HEK293 (cell line): ENCODE data around the gene GABBR2.

Experiments used
- CTCF ChIA-PET: fragments of 350-600 bp; formaldehyde crosslinking; extraction: SDS; loops from one replicate; lab custom pipeline; 2021; ENCODE audit warnings: antibody characterized with exemption; lab: Yijun Ruan, JAX
- POLR2A ChIA-PET: fragments of 300-600 bp; formaldehyde crosslinking; extraction: SDS; loops from one replicate; lab custom pipeline; 2020; ENCODE audit warnings: antibody characterized with exemption, inconsistent platforms; lab: Yijun Ruan, JAX
- H3K27ac ChIP-seq: fragments of 200-500 bp; sonication (Bioruptor generic); 2 replicates; pipeline ENCODE4 v1.5.1; 2014; ENCODE audit warnings: low read depth, low read length, control low read depth, inconsistent platforms; ENCODE audit errors: extremely low read depth
- H3K36me3 ChIP-seq, 2 experiments: fragments of 200-500 bp in 1 of 2; sonication (Bioruptor generic) in 1 of 2; 1 replicate in 1 of 2; 2 replicates in 1 of 2; pipeline ENCODE4 v1.5.1; 2014 to 2017; ENCODE audit warnings: inconsistent platforms in 2 of 2, low read length in 2 of 2; ENCODE audit not compliant: control insufficient read depth in 2 of 2, insufficient read depth in 1 of 2
- H3K4me1 ChIP-seq: fragments of 200-500 bp; sonication (Bioruptor generic); 2 replicates; pipeline ENCODE4 v1.5.1; 2014; ENCODE audit warnings: mild to moderate bottlenecking, low read length, inconsistent platforms; ENCODE audit not compliant: control insufficient read depth, insufficient read depth
- H3K4me3 ChIP-seq: 2 replicates; pipeline ENCODE4 v1.5.1; 2011; ENCODE audit warnings: low read depth, mild to moderate bottlenecking, control low read depth, low read length, moderate library complexity
- H3K9me3 ChIP-seq: fragments of 200-500 bp; sonication (Bioruptor generic); 2 replicates; pipeline ENCODE4 v1.5.1; 2014; ENCODE audit warnings: low read depth, low read length, inconsistent platforms; ENCODE audit not compliant: control insufficient read depth, insufficient read depth
- GLI4 ChIP-seq: fragments of 450-650 bp; formaldehyde crosslinking; IDR thresholded peaks from 2 replicates; pipeline ENCODE4 v1.5.1; 2016; ENCODE audit warnings: missing biosample characterization, missing genetic modification characterization
- KLF7 ChIP-seq: fragments of 450-650 bp; formaldehyde crosslinking; IDR thresholded peaks from 2 replicates; pipeline ENCODE4 v1.5.1; 2016; ENCODE audit warnings: missing biosample characterization, missing genetic modification characterization, borderline replicate concordance
- MEIS1 ChIP-seq: sonication (generic); formaldehyde crosslinking; IDR thresholded peaks from 2 replicates; pipeline ENCODE4 v1.8.1; 2022; ENCODE audit warnings: missing genetic modification reagents, mild to moderate bottlenecking, borderline replicate concordance
- RBAK ChIP-seq: fragments of 450-650 bp; formaldehyde crosslinking; IDR thresholded peaks from 2 replicates; pipeline ENCODE4 v1.5.1; 2016; ENCODE audit warnings: missing biosample characterization, missing genetic modification characterization
- ZBTB44 ChIP-seq: fragments of 450-650 bp; IDR thresholded peaks from 2 replicates; pipeline ENCODE4 v1.5.1; 2018; ENCODE audit warnings: missing biosample characterization, mild to moderate bottlenecking, missing genetic modification characterization
- ZBTB48 ChIP-seq: fragments of 450-650 bp; formaldehyde crosslinking; IDR thresholded peaks from 2 replicates; pipeline ENCODE4 v1.5.1; 2016; ENCODE audit warnings: missing biosample characterization, missing genetic modification characterization
- ZFP41 ChIP-seq: fragments of 450-650 bp; formaldehyde crosslinking; IDR thresholded peaks from 2 replicates; pipeline ENCODE4 v1.5.1; 2016; ENCODE audit warnings: missing biosample characterization, missing genetic modification characterization, borderline replicate concordance
- ZNF132 ChIP-seq: fragments of 450-650 bp; formaldehyde crosslinking; IDR thresholded peaks from 2 replicates; pipeline ENCODE4 v1.5.1; 2017; ENCODE audit warnings: missing biosample characterization, missing genetic modification characterization, borderline replicate concordance
- ZNF138 ChIP-seq: fragments of 450-650 bp; formaldehyde crosslinking; IDR thresholded peaks from 2 replicates; pipeline ENCODE4 v1.5.1; 2016; ENCODE audit warnings: missing biosample characterization, missing genetic modification characterization, borderline replicate concordance
- ZNF214 ChIP-seq: fragments of 450-650 bp; formaldehyde crosslinking; IDR thresholded peaks from 2 replicates; pipeline ENCODE4 v1.5.1; 2017; ENCODE audit warnings: missing biosample characterization, mild to moderate bottlenecking, missing genetic modification characterization, borderline replicate concordance
- ZNF223 ChIP-seq: fragments of 450-650 bp; formaldehyde crosslinking; IDR thresholded peaks from 2 replicates; pipeline ENCODE4 v1.5.1; 2016; ENCODE audit warnings: missing biosample characterization, missing genetic modification characterization
- ZNF239 ChIP-seq: fragments of 450-650 bp; formaldehyde crosslinking; IDR thresholded peaks from 2 replicates; pipeline ENCODE4 v1.5.1; 2016; ENCODE audit warnings: missing biosample characterization, missing genetic modification characterization
- ZNF266 ChIP-seq: fragments of 450-650 bp; formaldehyde crosslinking; IDR thresholded peaks from 2 replicates; pipeline ENCODE4 v1.5.1; 2016; ENCODE audit warnings: missing biosample characterization, missing genetic modification characterization, low read depth
- ZNF292 ChIP-seq: fragments of 450-650 bp; formaldehyde crosslinking; IDR thresholded peaks from 2 replicates; pipeline ENCODE4 v1.5.1; 2016; ENCODE audit warnings: low read depth, missing biosample characterization, missing genetic modification characterization, borderline replicate concordance
- ZNF335 ChIP-seq: fragments of 450-650 bp; formaldehyde crosslinking; conservative IDR thresholded peaks from 2 replicates; pipeline ENCODE4 v1.5.1; 2016; ENCODE audit warnings: missing biosample characterization, missing genetic modification characterization
- ZNF449 ChIP-seq: fragments of 450-650 bp; formaldehyde crosslinking; IDR thresholded peaks from 2 replicates; pipeline ENCODE4 v1.5.1; 2017; ENCODE audit warnings: missing biosample characterization, mild to moderate bottlenecking, missing genetic modification characterization, moderate library complexity
- ZNF514 ChIP-seq: fragments of 450-650 bp; formaldehyde crosslinking; IDR thresholded peaks from 2 replicates; pipeline ENCODE4 v1.5.1; 2016; ENCODE audit warnings: missing biosample characterization, missing genetic modification characterization
- ZNF529 ChIP-seq: fragments of 450-650 bp; formaldehyde crosslinking; IDR thresholded peaks from 2 replicates; pipeline ENCODE4 v1.5.1; 2017; ENCODE audit warnings: missing genetic modification characterization, missing biosample characterization; ENCODE audit not compliant: insufficient replicate concordance
- ZNF558 ChIP-seq: fragments of 450-650 bp; formaldehyde crosslinking; IDR thresholded peaks from 2 replicates; pipeline ENCODE4 v1.5.1; 2016; ENCODE audit warnings: missing biosample characterization, missing genetic modification characterization
- ZNF610 ChIP-seq: fragments of 450-650 bp; formaldehyde crosslinking; IDR thresholded peaks from 2 replicates; pipeline ENCODE4 v1.5.1; 2016; ENCODE audit warnings: missing biosample characterization, missing genetic modification characterization, borderline replicate concordance
- ZNF670 ChIP-seq: fragments of 450-650 bp; formaldehyde crosslinking; IDR thresholded peaks from 2 replicates; pipeline ENCODE4 v1.5.1; 2016; ENCODE audit warnings: missing biosample characterization, missing genetic modification characterization, low read depth
- ZNF837 ChIP-seq: fragments of 450-650 bp; formaldehyde crosslinking; IDR thresholded peaks from 2 replicates; pipeline ENCODE4 v1.5.1; 2016; ENCODE audit warnings: missing biosample characterization, missing genetic modification characterization
- TF ChIP-seq, protein P1 (sequence below): fragments of 450-650 bp; formaldehyde crosslinking; IDR thresholded peaks from 2 replicates; pipeline ENCODE4 v1.5.1; 2016; ENCODE audit warnings: missing biosample characterization, missing genetic modification characterization
- TF ChIP-seq, protein P2 (sequence below): fragments of 450-650 bp; formaldehyde crosslinking; IDR thresholded peaks from 2 replicates; pipeline ENCODE4 v1.5.1; 2016; ENCODE audit warnings: missing biosample characterization, missing genetic modification characterization, borderline replicate concordance
- TF ChIP-seq, protein P3 (sequence below): fragments of 450-650 bp; formaldehyde crosslinking; IDR thresholded peaks from 2 replicates; pipeline ENCODE4 v1.5.1; 2017; ENCODE audit warnings: missing biosample characterization, missing genetic modification characterization

Gene GABBR2

GRCh38 chr9:98396656-98397055 is 312.1 kb downstream of the GABBR2 start:
- Histone ChIP-seq H3K9me3 (no peaks in the 10 kb centered on the region), H3K27ac (no peak overlapping the region), H3K4me1 (no peaks in the 10 kb centered on the region), H3K36me3 (no peaks in the 10 kb centered on the region), H3K4me3 (no peak overlapping the region)
- CTCF ChIA-PET, result no interaction called here
- POLR2A ChIA-PET, result no interaction called here
- TF ChIP-seq ZNF514 (tag by site-specific recombination) (no peak), ZNF610 (no peak), ZNF335 (tag by site-specific recombination) (no peak), ZNF214 (tag by site-specific recombination) (no peak), ZBTB44 (no peak), RBAK (tag by site-specific recombination) (no peak), ZNF223 (no peak), KLF7 (no peak), ZNF529 (tag by site-specific recombination) (no peak), ZNF292 (tag by site-specific recombination) (no peak), GLI4 (no peak), MEIS1 (CRISPR knock-in tag) (no peak), ZNF558 (tag by site-specific recombination) (no peak), ZNF837 (tag by site-specific recombination) (no peak), ZBTB48 (tag by site-specific recombination) (no peak)
- TF ChIP-seq, protein P1, sequence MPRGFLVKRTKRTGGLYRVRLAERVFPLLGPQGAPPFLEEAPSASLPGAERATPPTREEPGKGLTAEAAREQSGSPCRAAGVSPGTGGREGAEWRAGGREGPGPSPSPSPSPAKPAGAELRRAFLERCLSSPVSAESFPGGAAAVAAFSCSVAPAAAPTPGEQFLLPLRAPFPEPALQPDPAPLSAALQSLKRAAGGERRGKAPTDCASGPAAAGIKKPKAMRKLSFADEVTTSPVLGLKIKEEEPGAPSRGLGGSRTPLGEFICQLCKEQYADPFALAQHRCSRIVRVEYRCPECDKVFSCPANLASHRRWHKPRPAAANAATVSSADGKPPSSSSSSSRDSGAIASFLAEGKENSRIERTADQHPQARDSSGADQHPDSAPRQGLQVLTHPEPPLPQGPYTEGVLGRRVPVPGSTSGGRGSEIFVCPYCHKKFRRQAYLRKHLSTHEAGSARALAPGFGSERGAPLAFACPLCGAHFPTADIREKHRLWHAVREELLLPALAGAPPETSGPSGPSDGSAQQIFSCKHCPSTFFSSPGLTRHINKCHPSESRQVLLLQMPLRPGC (tag by site-specific recombination), result no peak
- TF ChIP-seq, protein P2, sequence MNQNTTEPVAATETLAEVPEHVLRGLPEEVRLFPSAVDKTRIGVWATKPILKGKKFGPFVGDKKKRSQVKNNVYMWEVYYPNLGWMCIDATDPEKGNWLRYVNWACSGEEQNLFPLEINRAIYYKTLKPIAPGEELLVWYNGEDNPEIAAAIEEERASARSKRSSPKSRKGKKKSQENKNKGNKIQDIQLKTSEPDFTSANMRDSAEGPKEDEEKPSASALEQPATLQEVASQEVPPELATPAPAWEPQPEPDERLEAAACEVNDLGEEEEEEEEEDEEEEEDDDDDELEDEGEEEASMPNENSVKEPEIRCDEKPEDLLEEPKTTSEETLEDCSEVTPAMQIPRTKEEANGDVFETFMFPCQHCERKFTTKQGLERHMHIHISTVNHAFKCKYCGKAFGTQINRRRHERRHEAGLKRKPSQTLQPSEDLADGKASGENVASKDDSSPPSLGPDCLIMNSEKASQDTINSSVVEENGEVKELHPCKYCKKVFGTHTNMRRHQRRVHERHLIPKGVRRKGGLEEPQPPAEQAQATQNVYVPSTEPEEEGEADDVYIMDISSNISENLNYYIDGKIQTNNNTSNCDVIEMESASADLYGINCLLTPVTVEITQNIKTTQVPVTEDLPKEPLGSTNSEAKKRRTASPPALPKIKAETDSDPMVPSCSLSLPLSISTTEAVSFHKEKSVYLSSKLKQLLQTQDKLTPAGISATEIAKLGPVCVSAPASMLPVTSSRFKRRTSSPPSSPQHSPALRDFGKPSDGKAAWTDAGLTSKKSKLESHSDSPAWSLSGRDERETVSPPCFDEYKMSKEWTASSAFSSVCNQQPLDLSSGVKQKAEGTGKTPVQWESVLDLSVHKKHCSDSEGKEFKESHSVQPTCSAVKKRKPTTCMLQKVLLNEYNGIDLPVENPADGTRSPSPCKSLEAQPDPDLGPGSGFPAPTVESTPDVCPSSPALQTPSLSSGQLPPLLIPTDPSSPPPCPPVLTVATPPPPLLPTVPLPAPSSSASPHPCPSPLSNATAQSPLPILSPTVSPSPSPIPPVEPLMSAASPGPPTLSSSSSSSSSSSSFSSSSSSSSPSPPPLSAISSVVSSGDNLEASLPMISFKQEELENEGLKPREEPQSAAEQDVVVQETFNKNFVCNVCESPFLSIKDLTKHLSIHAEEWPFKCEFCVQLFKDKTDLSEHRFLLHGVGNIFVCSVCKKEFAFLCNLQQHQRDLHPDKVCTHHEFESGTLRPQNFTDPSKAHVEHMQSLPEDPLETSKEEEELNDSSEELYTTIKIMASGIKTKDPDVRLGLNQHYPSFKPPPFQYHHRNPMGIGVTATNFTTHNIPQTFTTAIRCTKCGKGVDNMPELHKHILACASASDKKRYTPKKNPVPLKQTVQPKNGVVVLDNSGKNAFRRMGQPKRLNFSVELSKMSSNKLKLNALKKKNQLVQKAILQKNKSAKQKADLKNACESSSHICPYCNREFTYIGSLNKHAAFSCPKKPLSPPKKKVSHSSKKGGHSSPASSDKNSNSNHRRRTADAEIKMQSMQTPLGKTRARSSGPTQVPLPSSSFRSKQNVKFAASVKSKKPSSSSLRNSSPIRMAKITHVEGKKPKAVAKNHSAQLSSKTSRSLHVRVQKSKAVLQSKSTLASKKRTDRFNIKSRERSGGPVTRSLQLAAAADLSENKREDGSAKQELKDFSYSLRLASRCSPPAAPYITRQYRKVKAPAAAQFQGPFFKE (tag by site-specific recombination), result no peak

GRCh38 chr9:98396236-98396635 is 312.5 kb downstream of the GABBR2 start:
- Histone ChIP-seq H3K27ac (no peak overlapping the region), H3K4me3 (no peak overlapping the region), H3K36me3 (no peaks in the 10 kb centered on the region), H3K9me3 (no peaks in the 10 kb centered on the region), H3K4me1 (no peaks in the 10 kb centered on the region)
- CTCF ChIA-PET, result no interaction called here
- POLR2A ChIA-PET, result no interaction called here
- TF ChIP-seq ZNF529 (tag by site-specific recombination) (no peak), ZNF239 (tag by site-specific recombination) (no peak), ZFP41 (no peak), ZNF449 (tag by site-specific recombination) (no peak), ZNF266 (tag by site-specific recombination) (no peak), ZNF132 (tag by site-specific recombination) (no peak), ZNF670 (tag by site-specific recombination) (no peak), ZNF610 (no peak), ZBTB48 (tag by site-specific recombination) (no peak), ZNF138 (tag by site-specific recombination) (no peak)
- TF ChIP-seq, protein P3, sequence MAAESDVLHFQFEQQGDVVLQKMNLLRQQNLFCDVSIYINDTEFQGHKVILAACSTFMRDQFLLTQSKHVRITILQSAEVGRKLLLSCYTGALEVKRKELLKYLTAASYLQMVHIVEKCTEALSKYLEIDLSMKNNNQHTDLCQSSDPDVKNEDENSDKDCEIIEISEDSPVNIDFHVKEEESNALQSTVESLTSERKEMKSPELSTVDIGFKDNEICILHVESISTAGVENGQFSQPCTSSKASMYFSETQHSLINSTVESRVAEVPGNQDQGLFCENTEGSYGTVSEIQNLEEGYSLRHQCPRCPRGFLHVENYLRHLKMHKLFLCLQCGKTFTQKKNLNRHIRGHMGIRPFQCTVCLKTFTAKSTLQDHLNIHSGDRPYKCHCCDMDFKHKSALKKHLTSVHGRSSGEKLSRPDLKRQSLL (tag by site-specific recombination), result no peak
